ENCODE measurements around the gene BCAS3. TPM values are rescaled to one million over a fixed set of nuclear protein-coding genes. Genes with fewer than 3 reads are reported as not detected.

Gene BCAS3
- total RNA-seq, 1 donor from 2014 or later: 35.7 TPM

DNA sequence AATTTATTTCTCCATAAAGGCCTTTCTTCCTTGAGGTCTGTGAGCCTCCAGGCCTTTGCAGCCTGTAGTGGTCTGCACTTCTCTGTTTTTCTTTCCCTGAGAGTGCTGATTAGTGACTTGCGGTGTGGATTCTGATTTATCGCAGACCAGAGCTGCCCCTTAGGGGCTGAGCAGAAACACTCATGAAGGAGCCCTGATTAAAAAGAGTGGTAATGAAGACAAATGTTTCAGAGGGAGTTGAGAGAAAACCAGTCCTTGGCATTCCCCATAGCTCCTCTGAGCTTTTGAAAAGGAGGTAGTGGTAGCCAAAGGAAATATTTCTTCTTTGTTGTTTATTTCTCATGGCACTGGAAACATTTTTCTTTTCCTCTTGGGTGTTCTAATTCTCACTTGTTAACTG lies 453.9 kb downstream of the BCAS3 start:
- no peaks in the 10 kb centered on the region for H3K27me3 Mint-ChIP-seq (ENCODE audit: unreplicated experiment)
- peaks cover 19% of the 10 kb centered on the region for H3K4me1 Mint-ChIP-seq (ENCODE audit: unreplicated experiment)
- H3K4me3 Mint-ChIP-seq (ENCODE audit: unreplicated experiment): no peak overlapping the region
- no peaks in the 10 kb centered on the region for H3K9me3 Mint-ChIP-seq (ENCODE audit: unreplicated experiment)
- H3K27ac Mint-ChIP-seq (ENCODE audit: unreplicated experiment): no peak overlapping the region
- TF ChIP-seq, protein P1, sequence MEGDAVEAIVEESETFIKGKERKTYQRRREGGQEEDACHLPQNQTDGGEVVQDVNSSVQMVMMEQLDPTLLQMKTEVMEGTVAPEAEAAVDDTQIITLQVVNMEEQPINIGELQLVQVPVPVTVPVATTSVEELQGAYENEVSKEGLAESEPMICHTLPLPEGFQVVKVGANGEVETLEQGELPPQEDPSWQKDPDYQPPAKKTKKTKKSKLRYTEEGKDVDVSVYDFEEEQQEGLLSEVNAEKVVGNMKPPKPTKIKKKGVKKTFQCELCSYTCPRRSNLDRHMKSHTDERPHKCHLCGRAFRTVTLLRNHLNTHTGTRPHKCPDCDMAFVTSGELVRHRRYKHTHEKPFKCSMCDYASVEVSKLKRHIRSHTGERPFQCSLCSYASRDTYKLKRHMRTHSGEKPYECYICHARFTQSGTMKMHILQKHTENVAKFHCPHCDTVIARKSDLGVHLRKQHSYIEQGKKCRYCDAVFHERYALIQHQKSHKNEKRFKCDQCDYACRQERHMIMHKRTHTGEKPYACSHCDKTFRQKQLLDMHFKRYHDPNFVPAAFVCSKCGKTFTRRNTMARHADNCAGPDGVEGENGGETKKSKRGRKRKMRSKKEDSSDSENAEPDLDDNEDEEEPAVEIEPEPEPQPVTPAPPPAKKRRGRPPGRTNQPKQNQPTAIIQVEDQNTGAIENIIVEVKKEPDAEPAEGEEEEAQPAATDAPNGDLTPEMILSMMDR (IDR thresholded peaks at IDR 0.05): no peak
- no peaks in the 10 kb centered on the region for H3K36me3 Mint-ChIP-seq (ENCODE audit: unreplicated experiment)
- DNase-seq (ENCODE audit: extremely low spot score, unreplicated experiment): no peak

GRCh38 chr17:61132524-61132923 lies 454.9 kb downstream of the BCAS3 start:
- Mint-ChIP-seq H3K27ac (ENCODE audit: unreplicated experiment) (no peak overlapping the region), H3K4me3 (ENCODE audit: unreplicated experiment) (no peak overlapping the region), H3K4me1 (ENCODE audit: unreplicated experiment) (peaks cover 16% of the 10 kb centered on the region), H3K36me3 (ENCODE audit: unreplicated experiment) (no peaks in the 10 kb centered on the region), H3K27me3 (ENCODE audit: unreplicated experiment) (no peaks in the 10 kb centered on the region), H3K9me3 (ENCODE audit: unreplicated experiment) (no peaks in the 10 kb centered on the region)
- TF ChIP-seq, protein P1 (IDR thresholded peaks at IDR 0.05): no peak
- no peak for DNase-seq (ENCODE audit: extremely low spot score, unreplicated experiment)

- H3K4me1 Mint-ChIP-seq (ENCODE audit: unreplicated experiment): peaks cover 16% of the 10 kb centered on the region
- TF ChIP-seq, protein P1 (IDR thresholded peaks at IDR 0.05): no peak
- no peaks in the 10 kb centered on the region for H3K36me3 Mint-ChIP-seq (ENCODE audit: unreplicated experiment)
- H3K4me3 Mint-ChIP-seq (ENCODE audit: unreplicated experiment): no peak overlapping the region
- no peaks in the 10 kb centered on the region for H3K27me3 Mint-ChIP-seq (ENCODE audit: unreplicated experiment)
- H3K9me3 Mint-ChIP-seq (ENCODE audit: unreplicated experiment): no peaks in the 10 kb centered on the region
- H3K27ac Mint-ChIP-seq (ENCODE audit: unreplicated experiment): no peak overlapping the region
- no peak for DNase-seq (ENCODE audit: extremely low spot score, unreplicated experiment)
These were observed 456.2 kb downstream of the BCAS3 start for GRCh38 chr17:61133853-61134252.

DNA sequence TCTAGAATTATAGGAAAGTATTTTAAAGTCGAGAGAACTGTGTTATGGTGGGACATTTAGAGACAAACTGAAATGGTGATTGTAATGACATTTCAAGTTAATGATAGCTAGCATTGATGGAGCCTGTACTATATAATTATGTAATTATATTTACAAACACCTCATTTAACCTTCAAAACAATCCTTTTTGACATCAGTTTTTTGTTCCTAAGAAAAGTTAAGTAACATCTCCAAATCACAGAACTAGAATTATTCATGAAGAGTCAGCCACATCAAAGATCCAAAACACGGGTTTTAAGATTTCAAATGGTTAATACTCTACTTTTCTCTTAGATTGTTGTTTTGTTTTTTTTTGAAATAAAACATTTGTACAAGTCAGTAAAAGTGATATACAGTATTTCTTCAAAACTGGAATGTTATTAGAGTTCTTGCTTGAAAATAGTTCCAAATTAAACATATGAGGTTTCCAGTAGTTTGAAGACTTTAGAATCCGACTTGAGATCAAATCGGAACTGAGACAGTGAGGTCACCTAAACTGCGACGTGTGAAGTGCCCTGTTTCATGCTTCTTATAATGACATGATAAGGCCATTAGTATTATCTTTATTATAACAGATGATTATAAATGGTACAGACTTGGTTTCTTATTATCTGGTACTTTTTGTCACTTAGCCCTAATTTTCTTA lies 457.0 kb downstream of the BCAS3 start:
- no peak overlapping the region for H3K27ac Mint-ChIP-seq (ENCODE audit: unreplicated experiment)
- no peaks in the 10 kb centered on the region for H3K36me3 Mint-ChIP-seq (ENCODE audit: unreplicated experiment)
- no peaks in the 10 kb centered on the region for H3K27me3 Mint-ChIP-seq (ENCODE audit: unreplicated experiment)
- peaks cover 18% of the 10 kb centered on the region for H3K4me1 Mint-ChIP-seq (ENCODE audit: unreplicated experiment)
- TF ChIP-seq, protein P1 (IDR thresholded peaks at IDR 0.05): no peak
- H3K4me3 Mint-ChIP-seq (ENCODE audit: unreplicated experiment): no peak overlapping the region
- H3K9me3 Mint-ChIP-seq (ENCODE audit: unreplicated experiment): no peaks in the 10 kb centered on the region
- DNase-seq (ENCODE audit: extremely low spot score, unreplicated experiment): no peak

DNA sequence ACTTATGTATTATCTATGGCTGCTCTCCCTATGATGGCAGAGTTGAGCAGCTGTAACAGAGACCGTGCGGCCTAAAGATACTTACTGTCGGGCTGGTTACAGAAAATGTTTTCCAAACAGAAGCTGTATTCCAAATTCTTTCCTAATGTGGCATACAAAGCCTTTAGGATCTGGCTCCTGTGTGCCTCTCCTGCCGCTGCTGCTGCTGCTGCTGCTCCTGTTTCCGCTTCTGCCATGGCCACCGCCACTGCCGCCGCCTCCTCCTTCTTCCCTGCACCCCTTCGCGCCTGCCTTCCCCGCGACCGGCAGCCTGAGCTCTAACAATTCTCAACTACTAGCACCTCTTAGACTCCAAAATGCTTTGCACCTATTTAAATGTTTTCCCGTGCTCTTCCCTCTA lies 458.1 kb downstream of the BCAS3 start:
- H3K27me3 Mint-ChIP-seq (ENCODE audit: unreplicated experiment): no peaks in the 10 kb centered on the region
- no peaks in the 10 kb centered on the region for H3K9me3 Mint-ChIP-seq (ENCODE audit: unreplicated experiment)
- TF ChIP-seq, protein P1 (IDR thresholded peaks at IDR 0.05): no peak
- H3K36me3 Mint-ChIP-seq (ENCODE audit: unreplicated experiment): no peaks in the 10 kb centered on the region
- no peak overlapping the region for H3K4me3 Mint-ChIP-seq (ENCODE audit: unreplicated experiment)
- DNase-seq (ENCODE audit: extremely low spot score, unreplicated experiment): no peak
- no peak overlapping the region for H3K27ac Mint-ChIP-seq (ENCODE audit: unreplicated experiment)
- peaks cover 19% of the 10 kb centered on the region for H3K4me1 Mint-ChIP-seq (ENCODE audit: unreplicated experiment)
